H1 (cell line): ENCODE results near the gene ATOH7. TPM values are rescaled to one million over a fixed set of nuclear protein-coding genes. Genes with fewer than 3 reads are reported as not detected.

Experiments
- CTCF ChIA-PET: fragments of 300-600 bp; sonication (Branson Sonifier 250); formaldehyde crosslinking; loops from one replicate; lab custom pipeline; 2021; ENCODE audit not compliant: partially characterized antibody; lab: Charles Lee
- POLR2A ChIA-PET: fragments of 300-600 bp; sonication (Branson Sonifier 250); formaldehyde crosslinking; loops from one replicate; lab custom pipeline; 2021; ENCODE audit warnings: inconsistent platforms; ENCODE audit not compliant: partially characterized antibody; lab: Charles Lee
- DNase-seq, 2 experiments: peaks; one replicate each; pipeline versions ENCODE4 v3.0.0 to v3.0.0-alpha.2; 2010 to 2022; ENCODE audit warnings: low spot score in 2 of 2, low read depth in 1 of 2, mixed read lengths in 1 of 2
- FAIRE-seq: peaks from 2 replicates; lab custom pipeline; 2011; peaks lifted over from hg19 to GRCh38; lab: Jason Lieb, UNC
- H2AFZ ChIP-seq: 2 replicates; pipeline ENCODE4 v1.8.1; 2012; ENCODE audit warnings: low read length, inconsistent platforms
- H2AK5ac ChIP-seq: 2 replicates; pipeline ENCODE4 v1.6.1; 2013; ENCODE audit warnings: low read depth, low read length
- H2BK120ac ChIP-seq: replicated peaks from 2 replicates; pipeline ENCODE3; 2013; ENCODE audit warnings: low read depth, low read length, inconsistent platforms
- H2BK12ac ChIP-seq: 2 replicates; pipeline ENCODE4 v1.6.1; 2013; ENCODE audit warnings: low read depth, low read length
- H2BK15ac ChIP-seq: 2 replicates; pipeline ENCODE4 v1.6.1; 2013; ENCODE audit warnings: low read length
- H2BK20ac ChIP-seq: 2 replicates; pipeline ENCODE4 v1.6.1; 2013; ENCODE audit warnings: low read length
- H2BK5ac ChIP-seq: 2 replicates; pipeline ENCODE4 v1.6.1; 2013; ENCODE audit warnings: low read depth, low read length
- H3K14ac ChIP-seq: 2 replicates; pipeline ENCODE4 v1.6.1; 2013; ENCODE audit warnings: inconsistent platforms; ENCODE audit not compliant: insufficient read length
- H3K18ac ChIP-seq: 2 replicates; pipeline ENCODE4 v1.6.1; 2013; ENCODE audit warnings: low read length; ENCODE audit errors: extremely low read depth
- H3K23ac ChIP-seq: 2 replicates; pipeline ENCODE4 v1.6.1; 2013; ENCODE audit warnings: inconsistent platforms; ENCODE audit not compliant: insufficient read length
- H3K23me2 ChIP-seq: 2 replicates; pipeline ENCODE4 v1.6.1; 2013; ENCODE audit warnings: low read depth, low read length
- H3K27ac ChIP-seq: 2 replicates; pipeline ENCODE4 v1.6.1; 2011; ENCODE audit warnings: low read depth, low read length, inconsistent platforms
- H3K27me3 ChIP-seq, 4 experiments: replicated peaks in 1 of 4; 1 replicate in 1 of 4; 2 replicates in 3 of 4; pipeline versions ENCODE4 v1.6.1 to v1.8.1; 2011 to 2013; ENCODE audit warnings: low read length in 3 of 4, mild to moderate bottlenecking in 3 of 4, inconsistent platforms in 2 of 4, mixed read lengths in 2 of 4, moderate library complexity in 1 of 4; ENCODE audit not compliant: control insufficient read depth in 3 of 4, insufficient read depth in 3 of 4; ENCODE audit errors: extremely low read depth in 1 of 4
- H3K36me3 ChIP-seq, 4 experiments: 2 replicates each; pipeline versions ENCODE4 v1.6.1 to v1.8.1; 2011 to 2013; ENCODE audit warnings: mild to moderate bottlenecking in 4 of 4, low read length in 3 of 4, moderate library complexity in 2 of 4, control low read depth in 1 of 4, inconsistent platforms in 1 of 4; ENCODE audit not compliant: insufficient read depth in 4 of 4, control insufficient read depth in 2 of 4
- H3K4ac ChIP-seq: replicated peaks from 2 replicates; pipeline ENCODE3; 2013; ENCODE audit warnings: low read length, low read depth, mixed read lengths, inconsistent platforms; ENCODE audit not compliant: insufficient read length
- H3K4me1 ChIP-seq, 4 experiments: replicated peaks in 1 of 4; 1 replicate in 1 of 4; 2 replicates in 3 of 4; pipeline versions ENCODE4 v1.6.1 to v1.8.1; 2011 to 2013; ENCODE audit warnings: low read length in 3 of 4, inconsistent platforms in 2 of 4, mixed read lengths in 1 of 4; ENCODE audit not compliant: insufficient read depth in 4 of 4, control insufficient read depth in 3 of 4
- H3K4me2 ChIP-seq, 2 experiments: 2 replicates each; pipeline versions ENCODE4 v1.6.1 to v1.8.1; 2011 to 2013; ENCODE audit warnings: low read depth in 2 of 2, low read length in 2 of 2, control low read depth in 1 of 2, inconsistent platforms in 1 of 2, mild to moderate bottlenecking in 1 of 2; ENCODE audit not compliant: insufficient read depth in 1 of 2
- H3K4me3 ChIP-seq, 4 experiments: fragments of 200-600, 300-600 bp in 1 of 4; sonication (generic), shearing (Covaris generic), sonication (Bioruptor Twin) in 1 of 4; 2 replicates each; pipeline versions ENCODE4 v1.5.1 to v1.8.1; 2011 to 2016; ENCODE audit warnings: low read length in 4 of 4, low read depth in 3 of 4, control low read depth in 2 of 4, inconsistent platforms in 2 of 4, mild to moderate bottlenecking in 2 of 4, mixed read lengths in 1 of 4, moderate library complexity in 1 of 4; ENCODE audit not compliant: insufficient read depth in 2 of 4; ENCODE audit errors: extremely low read depth in 1 of 4
- H3K56ac ChIP-seq: replicated peaks from 2 replicates; pipeline ENCODE3; 2013; ENCODE audit warnings: low read depth, mild to moderate bottlenecking, mixed read lengths, low read length, inconsistent platforms; ENCODE audit not compliant: insufficient read length
- H3K79me1 ChIP-seq: 2 replicates; pipeline ENCODE4 v1.6.1; 2013; ENCODE audit warnings: low read depth, low read length, control low read depth
- H3K79me2 ChIP-seq, 2 experiments: 2 replicates each; pipeline versions ENCODE4 v1.6.1 to v1.8.1; 2012 to 2013; ENCODE audit warnings: low read length in 2 of 2, mild to moderate bottlenecking in 2 of 2, inconsistent platforms in 1 of 2; ENCODE audit not compliant: insufficient read depth in 2 of 2, control insufficient read depth in 1 of 2
- H3K9ac ChIP-seq, 4 experiments: replicated peaks in 1 of 4; 1 replicate in 1 of 4; 2 replicates in 3 of 4; pipeline versions ENCODE4 v1.6.1 to v1.8.1; 2011 to 2013; ENCODE audit warnings: low read depth in 3 of 4, low read length in 3 of 4, control low read depth in 2 of 4, mild to moderate bottlenecking in 2 of 4, moderate library complexity in 2 of 4, inconsistent platforms in 1 of 4; ENCODE audit errors: extremely low read depth in 1 of 4
- H3K9me3 ChIP-seq, 2 experiments: 2 replicates each; pipeline versions ENCODE4 v1.6.1 to v1.8.1; 2012 to 2013; ENCODE audit warnings: mild to moderate bottlenecking in 2 of 2, moderate library complexity in 2 of 2, control low read depth in 1 of 2, inconsistent platforms in 1 of 2, low read depth in 1 of 2, low read length in 1 of 2, mixed read lengths in 1 of 2; ENCODE audit not compliant: insufficient read depth in 2 of 2
- H4K20me1 ChIP-seq, 2 experiments: replicated peaks in 1 of 2; 2 replicates each; pipeline versions ENCODE3 to v1.8.1; 2011 to 2013; ENCODE audit warnings: inconsistent platforms in 2 of 2, low read length in 2 of 2, mild to moderate bottlenecking in 1 of 2; ENCODE audit not compliant: insufficient read depth in 2 of 2, control insufficient read depth in 1 of 2
- H4K5ac ChIP-seq: 2 replicates; pipeline ENCODE4 v1.6.1; 2013; ENCODE audit warnings: low read length, low read depth, mixed read lengths, inconsistent platforms; ENCODE audit not compliant: insufficient read length
- H4K8ac ChIP-seq: 2 replicates; pipeline ENCODE4 v1.8.0; 2013; ENCODE audit warnings: mild to moderate bottlenecking, moderate library complexity, low read length, inconsistent platforms; ENCODE audit not compliant: insufficient read depth; ENCODE audit errors: extremely low read depth
- H4K91ac ChIP-seq: replicated peaks from 2 replicates; pipeline ENCODE3; 2013; ENCODE audit warnings: low read length, mixed read lengths, inconsistent platforms; ENCODE audit not compliant: insufficient read length
- CEBPB ChIP-seq: IDR thresholded peaks from 2 replicates; pipeline ENCODE4 v1.6.1; 2012; ENCODE audit warnings: low read depth, low read length
- EP300 ChIP-seq, 2 experiments: IDR thresholded peaks; 1 replicate in 1 of 2; 2 replicates in 1 of 2; pipeline ENCODE4 v1.6.1; 2011 to 2012; ENCODE audit warnings: low read depth in 2 of 2, low read length in 2 of 2, mild to moderate bottlenecking in 2 of 2, borderline replicate concordance in 1 of 2, inconsistent platforms in 1 of 2, moderate library complexity in 1 of 2
- KDM1A ChIP-seq: fragments of 200-600, 300-600 bp; sonication (generic); IDR thresholded peaks from 2 replicates; pipeline ENCODE4 v1.7.1; 2016; ENCODE audit warnings: mild to moderate bottlenecking, low read length, borderline replicate concordance
- RAD21 ChIP-seq, 2 experiments: IDR thresholded peaks in 1 of 2; conservative IDR thresholded peaks in 1 of 2; 2 replicates each; pipeline ENCODE4 v1.6.1; 2011; ENCODE audit warnings: low read depth in 2 of 2, low read length in 2 of 2, improper control_type of control experiment in 1 of 2, inconsistent platforms in 1 of 2, mild to moderate bottlenecking in 1 of 2, moderate library complexity in 1 of 2
- RFX5 ChIP-seq: IDR thresholded peaks from 2 replicates; pipeline ENCODE4 v1.6.1; 2011; ENCODE audit warnings: low read depth, low read length, improper control_type of control experiment, borderline replicate concordance
- RNF2 ChIP-seq: fragments of 200-900, 300-1000 bp; sonication (generic); IDR thresholded peaks from 2 replicates; pipeline ENCODE4 v1.7.1; 2016; ENCODE audit warnings: borderline replicate concordance, low read depth, mild to moderate bottlenecking, antibody characterized with exemption, low read length; ENCODE audit not compliant: poor library complexity, severe bottlenecking; ENCODE audit errors: missing control alignments
- SIRT6 ChIP-seq: IDR thresholded peaks from one replicate; pipeline ENCODE4 v1.7.1; 2012; ENCODE audit warnings: low read length, inconsistent platforms
- SIX5 ChIP-seq: IDR thresholded peaks from 2 replicates; pipeline ENCODE4 v1.6.1; 2011; ENCODE audit warnings: mild to moderate bottlenecking, low read depth, low read length
- SP1 ChIP-seq: IDR thresholded peaks from 2 replicates; pipeline ENCODE4 v1.6.1; 2011; ENCODE audit warnings: low read depth, low read length
- SP2 ChIP-seq: IDR thresholded peaks from 2 replicates; pipeline ENCODE4 v1.6.1; 2012; ENCODE audit warnings: mild to moderate bottlenecking, low read length, inconsistent platforms
- TAF1 ChIP-seq: IDR thresholded peaks from 2 replicates; pipeline ENCODE4 v1.6.1; 2011; ENCODE audit warnings: mild to moderate bottlenecking, low read depth, low read length
- TCF12 ChIP-seq: IDR thresholded peaks from 2 replicates; pipeline ENCODE4 v1.6.1; 2011; ENCODE audit warnings: low read depth, mild to moderate bottlenecking, low read length
- ZNF274 ChIP-seq: IDR thresholded peaks from 2 replicates; pipeline ENCODE4 v1.7.0; 2012; ENCODE audit warnings: low read length, borderline replicate concordance; ENCODE audit errors: extremely low read depth
- WGBS, 2 experiments: shearing (Covaris generic) in 1 of 2; methylation state at CpG; one replicate each; pipeline versions ENCODE4 v1.1.6 to v1.1.7; 2013 to 2015; ENCODE audit warnings: low lambda C conversion rate in 2 of 2, mixed read lengths in 2 of 2, inconsistent platforms in 1 of 2, low coverage in 1 of 2, missing lambda C conversion rate in 1 of 2; ENCODE audit not compliant: insufficient replicate concordance in 2 of 2, insufficient coverage in 1 of 2, insufficient read length in 1 of 2; ENCODE audit errors: extremely low coverage in 1 of 2, missing lambda C conversion rate in 1 of 2; 5-methylcytosine and 5-hydroxymethylcytosine counted together
- polyA plus RNA-seq, 7 experiments: library from polyadenylated mRNA; depleted of rRNA in 3 of 7; stranded (reverse) in 5 of 7; unstranded in 2 of 7; fragments of >200 nt in 5 of 7; fragments of 200-250 nt in 2 of 7; gene quantifications; 1 replicate in 5 of 7; 2 replicates in 1 of 7; 4 replicates in 1 of 7; pipeline versions ENCODE4 v1.2.1 to v1.2.3, GENCODE V29; 2011 to 2013; ENCODE audit warnings: missing spikeins in 2 of 7, mixed read lengths in 2 of 7
- total RNA-seq: library from RNA; stranded (reverse); fragmentation: NEBNext Ultra II Directional; extraction: Animal tissue kit (Norgen Biotek cat#: 25700); gene quantifications from 2 replicates; pipeline ENCODE4 v1.2.1, GENCODE V29; 2021
- TF ChIP-seq, protein P1 (sequence below): IDR thresholded peaks from 2 replicates; pipeline ENCODE4 v1.6.1; 2012; ENCODE audit warnings: inconsistent platforms

Gene ATOH7
- total and polyA plus RNA-seq, 2 of the 8 experiments (the other 6 are each of a cell fraction or from before 2014, with no cell fraction given), result 0.39 to 1.0 TPM

DNA sequence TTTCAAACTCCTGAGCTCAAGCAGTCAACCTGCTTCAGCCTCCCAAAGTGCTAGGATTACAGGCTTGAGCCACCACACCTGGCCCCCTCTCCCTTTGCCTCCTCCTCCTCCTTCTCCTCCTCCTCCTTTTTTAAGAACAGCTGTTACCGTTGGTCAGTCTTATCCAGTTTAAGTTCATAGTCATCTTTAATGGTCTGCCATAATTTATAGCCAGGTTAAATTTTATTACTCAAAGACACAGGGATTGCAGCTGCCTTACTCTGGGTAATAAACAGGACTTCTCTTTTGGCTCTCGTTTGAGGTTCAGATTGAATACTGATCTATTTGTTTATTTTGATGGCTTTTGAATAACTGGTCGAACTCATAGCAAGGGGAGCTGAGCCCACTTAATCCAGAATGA lies 35.2 kb downstream of the ATOH7 start:
- H4K8ac ChIP-seq, result no peak overlapping the region
- no peak overlapping the region for H2BK5ac ChIP-seq
- no peaks in the 10 kb centered on the region for H3K27me3 ChIP-seq
- ChIA-PET POLR2A (interaction anchor here (1.3 kb wide), 1 partner anchor 15 kb away, joined by 4 read pairs; no protein-coding TSS in a partner anchor), CTCF (interaction anchor here (1.0 to 3.0 kb wide), 6 partner anchors 9 to 109 kb away, joined by 3 to 14 read pairs (median 5); no protein-coding TSS in a partner anchor)
- no peak overlapping the region for H3K4ac ChIP-seq
- H3K9me3 ChIP-seq, result no peaks in the 10 kb centered on the region
- H3K4me1 ChIP-seq, result no peaks in the 10 kb centered on the region
- H3K18ac ChIP-seq, result no peak overlapping the region
- FAIRE-seq (no peak), DNase-seq (no peak)
- H3K79me2 ChIP-seq, result no peaks in the 10 kb centered on the region
- H3K79me1 ChIP-seq, result no peaks in the 10 kb centered on the region
- no peak overlapping the region for H4K91ac ChIP-seq
- no peak overlapping the region for H3K23ac ChIP-seq
- H2BK120ac ChIP-seq, result no peak overlapping the region
- WGBS, 2 experiments, result 81% methylated on average over 3 of the region's 3 CpGs; no CpG with 5 or more reads in 1 of the 2 experiments
- H3K9ac ChIP-seq, result no peak overlapping the region
- H3K27ac ChIP-seq, result no peak overlapping the region
- H2BK12ac ChIP-seq, result no peak overlapping the region
- H2BK20ac ChIP-seq, result no peak overlapping the region
- H4K20me1 ChIP-seq, result no peaks in the 10 kb centered on the region
- H3K4me3 ChIP-seq, result no peak overlapping the region
- H3K23me2 ChIP-seq, result no peaks in the 10 kb centered on the region
- H4K5ac ChIP-seq, result no peak overlapping the region
- no peak overlapping the region; the same call in 1 of the 2 replicates for H2AFZ ChIP-seq
- H3K14ac ChIP-seq, result no peak overlapping the region
- H3K4me2 ChIP-seq, result no peak overlapping the region
- H3K36me3 ChIP-seq, result no peaks in the 10 kb centered on the region
- no peak overlapping the region for H3K56ac ChIP-seq
- H2BK15ac ChIP-seq, result no peak overlapping the region
- no peak overlapping the region for H2AK5ac ChIP-seq
- TF ChIP-seq SIRT6 (no peak), EP300 (IDR thresholded peaks at IDR 0.05; ENCODE audit: borderline replicate concordance in 1 of 2, low read depth in 2 of 2, low read length in 2 of 2) (no peak), SP2 (no peak), KDM1A (no peak), CEBPB (no peak), TAF1 (no peak), ZNF274 (no peak), SP1 (no peak), RAD21 (IDR thresholded peaks at IDR 0.05 in 1 of 2, conservative IDR thresholded peaks at IDR 0.05 in 1 of 2; ENCODE audit: low read depth in 2 of 2, low read length in 2 of 2) (no peak), SIX5 (no peak), RFX5 (no peak), RNF2 (no peak), TCF12 (no peak)
- TF ChIP-seq, protein P1, sequence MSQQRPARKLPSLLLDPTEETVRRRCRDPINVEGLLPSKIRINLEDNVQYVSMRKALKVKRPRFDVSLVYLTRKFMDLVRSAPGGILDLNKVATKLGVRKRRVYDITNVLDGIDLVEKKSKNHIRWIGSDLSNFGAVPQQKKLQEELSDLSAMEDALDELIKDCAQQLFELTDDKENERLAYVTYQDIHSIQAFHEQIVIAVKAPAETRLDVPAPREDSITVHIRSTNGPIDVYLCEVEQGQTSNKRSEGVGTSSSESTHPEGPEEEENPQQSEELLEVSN, result no peak
